GM21528 (cell line): ENCODE data around the gene NSUN2.

Source experiments
- ATAC-seq: cut with Tn5 transposase; IDR thresholded peaks from one replicate; pipeline ENCODE4 v1.9.1; 2021; ENCODE audit warnings: mild to moderate bottlenecking, moderate library complexity; ENCODE audit not compliant: unreplicated experiment, low FRiP score

Gene NSUN2

DNA sequence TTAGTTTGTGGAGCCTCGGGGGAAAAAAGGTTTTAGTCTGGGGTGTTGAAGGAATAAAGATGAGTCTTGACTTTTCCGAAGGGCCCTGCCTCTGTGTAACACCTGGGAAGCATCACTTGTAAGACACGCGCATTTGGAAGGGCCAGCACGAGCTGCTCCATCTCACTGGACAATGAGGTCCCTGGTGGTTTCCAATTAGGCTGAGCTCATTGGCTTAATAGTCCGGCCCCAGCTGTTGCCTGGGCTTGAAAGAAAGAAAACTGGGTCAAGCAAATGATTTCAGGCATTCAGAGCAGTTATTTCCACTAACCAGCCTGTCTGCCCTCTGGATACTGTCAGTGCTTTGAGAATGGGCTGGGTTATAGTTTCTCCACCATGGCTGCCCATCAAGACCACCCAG lies 64.5 kb downstream of the NSUN2 start:
- no peak for ATAC-seq

- no peak for ATAC-seq
These were observed 65.0 kb downstream of the NSUN2 start for GRCh38 chr5:6567835-6568234.

DNA sequence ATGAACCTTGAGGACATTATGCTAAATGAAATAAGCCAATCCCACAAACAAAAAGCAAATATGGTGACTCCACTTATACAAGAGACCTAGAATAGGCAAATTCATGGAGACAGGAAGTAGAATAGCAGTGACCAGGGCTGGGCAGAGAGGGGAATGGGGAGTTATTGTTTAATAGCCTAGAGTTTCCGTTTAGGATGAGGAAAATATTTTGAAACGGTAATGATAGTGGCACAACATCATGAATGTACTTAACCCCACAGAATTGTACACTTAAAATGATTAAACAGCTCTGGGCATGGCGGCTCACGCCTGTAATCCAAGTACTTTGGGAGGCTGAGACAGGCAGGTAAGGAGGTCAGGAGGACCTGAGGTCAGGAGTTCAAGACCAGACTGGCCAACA lies 65.8 kb downstream of the NSUN2 start:
- no peak for ATAC-seq

DNA sequence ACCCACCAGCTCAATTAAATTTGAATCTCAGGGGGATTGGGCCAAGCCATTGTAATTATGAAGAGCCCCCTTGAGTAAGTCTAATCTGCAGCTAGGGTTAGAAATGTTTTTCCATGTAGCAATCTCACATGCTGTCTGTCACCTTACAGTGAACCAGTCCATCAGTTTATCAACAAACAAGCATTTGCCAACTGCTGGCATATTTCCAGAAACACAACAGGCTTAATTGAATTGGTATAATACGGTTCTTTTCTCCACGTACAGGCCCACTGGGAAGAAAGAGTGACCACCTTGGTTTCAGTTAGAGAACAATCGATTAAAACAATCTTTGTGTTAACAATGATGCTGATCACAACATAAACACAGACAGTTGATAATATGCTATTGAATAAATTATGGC lies 67.4 kb downstream of the NSUN2 start:
- ATAC-seq: no peak

DNA sequence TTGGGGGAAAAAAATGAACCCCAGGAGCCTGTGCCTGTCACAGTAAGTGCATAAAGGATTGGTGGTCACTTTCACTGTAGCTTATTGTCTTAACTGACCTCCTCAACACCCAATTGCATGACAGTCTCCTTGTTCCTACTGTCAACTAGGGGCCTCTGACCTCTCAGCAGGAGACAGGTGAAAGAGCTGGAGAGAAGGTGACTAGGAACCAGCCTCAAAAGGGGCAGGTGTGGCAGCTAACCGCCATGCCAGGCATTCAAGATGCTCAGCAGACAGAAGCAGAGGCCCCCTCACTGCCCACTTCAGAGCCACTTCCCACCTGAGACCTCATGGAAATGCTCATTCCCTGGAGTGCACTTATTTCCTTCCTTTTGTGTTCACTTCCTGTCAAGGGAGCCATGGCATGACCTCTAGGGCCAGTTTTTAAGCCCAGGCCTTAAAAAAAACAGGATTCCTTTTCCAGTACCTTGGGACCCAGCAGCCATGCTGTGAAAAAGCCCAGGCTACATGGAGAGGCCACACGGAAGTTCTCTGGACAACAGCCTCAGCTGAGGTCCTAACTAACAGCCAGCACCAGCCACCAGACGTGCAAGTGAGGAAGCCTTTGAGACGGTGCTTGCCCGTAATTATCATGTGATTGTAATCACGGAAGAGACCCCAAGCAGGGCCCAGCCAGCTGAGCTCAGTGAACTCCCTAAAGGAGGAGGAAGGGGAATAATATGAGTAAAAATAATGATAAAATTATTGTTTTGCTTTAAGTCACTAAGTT lies 74.9 kb downstream of the NSUN2 start:
- no peak for ATAC-seq

DNA sequence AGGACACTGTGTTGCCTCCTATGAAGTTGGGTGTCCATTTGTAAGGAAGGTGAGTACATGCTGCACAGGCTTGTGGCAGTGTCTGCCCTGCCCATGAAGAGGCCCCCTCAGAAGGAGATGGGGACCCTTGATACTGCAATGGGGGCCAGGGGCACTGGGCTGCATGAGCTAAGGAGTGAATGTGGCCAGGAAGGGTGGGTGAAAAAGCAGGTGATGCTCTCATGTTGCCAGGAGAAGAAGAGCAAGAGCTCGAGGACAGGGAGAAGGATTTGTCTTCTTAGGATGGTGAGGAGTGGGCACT lies 76.1 kb downstream of the NSUN2 start:
- no peak for ATAC-seq

- no peak for ATAC-seq
These were observed 76.6 kb downstream of the NSUN2 start for GRCh38 chr5:6556089-6556801.

DNA sequence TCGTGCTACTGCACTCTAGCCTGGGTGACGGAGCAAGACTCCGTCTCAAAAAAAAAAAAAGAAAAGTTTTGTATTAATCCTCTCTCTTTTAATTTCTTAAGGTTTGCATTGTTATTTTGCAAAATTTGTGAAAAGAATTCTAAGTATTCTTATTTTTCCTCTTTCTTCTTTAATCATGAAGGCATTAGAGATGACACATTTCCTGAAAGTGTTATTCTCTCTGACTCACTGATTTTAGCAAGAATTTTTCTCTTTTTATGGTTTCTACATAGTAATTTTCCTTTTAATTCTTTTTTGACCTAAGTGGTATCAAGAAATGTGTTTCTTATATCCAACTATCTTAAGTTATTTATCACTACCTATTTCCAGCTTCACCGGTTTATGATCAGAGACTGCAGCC lies 78.0 kb downstream of the NSUN2 start:
- ATAC-seq: no peak

- ATAC-seq: no peak
These were observed 78.9 kb downstream of the NSUN2 start for GRCh38 chr5:6553972-6554371.

DNA sequence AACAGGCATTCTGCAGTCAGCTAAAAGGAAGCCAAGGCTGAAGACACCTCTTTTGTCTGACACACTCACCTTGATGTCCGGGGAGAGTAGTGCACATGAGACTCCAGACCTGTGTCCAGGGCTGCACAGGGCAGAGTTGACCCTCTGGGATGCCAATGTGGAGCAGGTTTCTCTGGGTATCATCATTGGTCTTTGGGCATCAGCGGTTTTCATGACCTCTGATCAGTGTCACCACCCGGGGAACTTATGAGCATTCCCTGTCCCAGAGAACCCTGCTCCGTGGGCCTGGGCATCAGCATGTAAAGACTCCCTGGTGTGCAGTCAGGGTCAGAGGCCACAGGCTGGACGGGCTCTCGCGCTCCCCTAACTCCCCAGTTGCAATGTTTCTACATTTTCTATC lies 80.2 kb downstream of the NSUN2 start:
- ATAC-seq: no peak

GRCh38 chr5:6551955-6552313 lies 80.9 kb downstream of the NSUN2 start:
- no peak for ATAC-seq

DNA sequence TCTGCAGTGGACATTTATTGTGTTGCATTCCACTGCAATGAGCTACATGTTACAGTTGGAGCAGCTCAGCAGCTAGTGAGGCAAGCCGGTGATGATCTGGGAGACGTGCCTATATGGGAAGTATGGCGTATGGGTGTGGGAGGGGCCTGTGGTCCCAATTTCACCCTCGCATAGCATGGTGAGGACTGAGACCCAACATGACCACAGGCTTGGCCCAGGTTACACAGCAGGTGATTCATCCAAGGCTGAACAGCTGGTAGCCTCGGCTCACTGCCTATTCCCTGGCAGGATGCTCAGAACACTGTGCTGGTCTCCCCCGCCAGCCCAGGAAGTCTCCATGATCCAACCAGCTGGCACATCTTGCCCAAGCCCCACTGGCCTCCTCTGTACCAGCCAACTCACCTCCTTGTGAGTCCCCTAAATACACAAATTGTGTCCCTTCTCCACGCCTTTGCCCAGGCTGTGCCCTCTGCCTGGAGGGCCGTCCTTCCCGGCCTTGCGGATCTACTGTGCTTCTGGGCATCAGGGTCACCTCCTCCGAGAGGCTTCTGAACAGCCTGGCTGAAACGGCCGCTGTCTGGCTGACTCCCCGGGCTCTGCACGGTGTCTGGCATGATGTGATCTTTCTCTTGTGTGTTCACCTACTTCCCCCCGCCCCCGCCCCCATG lies 81.4 kb downstream of the NSUN2 start:
- ATAC-seq: no peak

DNA sequence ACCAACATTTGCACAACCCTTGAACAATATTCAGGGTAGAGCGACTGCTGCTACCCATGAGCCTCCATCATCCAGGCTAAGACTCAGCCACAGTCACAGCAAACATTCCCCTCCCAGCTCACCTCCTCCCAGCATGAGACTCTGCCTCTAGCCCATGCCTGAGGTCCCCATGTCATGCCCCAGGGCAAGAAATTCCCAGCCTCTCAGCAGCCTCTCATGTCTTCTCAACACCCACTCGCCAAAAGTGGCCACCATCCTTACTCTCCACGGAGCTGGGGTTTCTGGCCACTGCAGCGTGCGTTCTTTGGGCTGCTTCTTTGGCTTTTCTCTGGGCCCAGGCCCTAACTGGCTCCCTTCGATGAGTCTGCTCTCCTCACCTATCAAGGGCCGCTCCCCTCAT lies 82.2 kb downstream of the NSUN2 start:
- ATAC-seq: no peak
